ENCODE results near the gene PRDX5. TPM values are rescaled to one million over a fixed set of nuclear protein-coding genes. Genes with fewer than 3 reads are reported as not detected.

PRDX5 gene
- total RNA-seq, 1 experiment from 2014 or later: 228 TPM

DNA sequence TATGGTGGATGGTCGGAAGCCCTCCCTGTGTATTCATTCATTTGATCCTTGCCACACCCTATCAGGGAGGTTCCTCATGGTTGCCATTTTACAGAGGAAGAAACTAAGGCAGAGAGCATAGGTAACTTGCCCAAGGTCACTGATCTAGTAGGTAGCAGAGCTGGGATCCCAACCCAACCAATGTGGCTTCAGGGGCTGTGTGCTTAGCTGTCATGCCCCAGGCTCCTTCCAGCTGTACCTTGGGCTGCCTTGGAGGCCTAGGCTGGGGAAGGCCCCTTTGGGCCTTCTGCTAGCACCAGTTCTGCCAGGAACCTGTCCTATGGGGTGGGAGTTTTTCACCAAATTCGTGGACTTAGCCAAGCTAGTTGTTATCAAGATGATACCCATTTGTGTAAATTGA, 42.1 kb upstream of the PRDX5 start:
- peaks cover 5% of the 10 kb centered on the region for H3K23me2 ChIP-seq (ENCODE audit: insufficient read length, low read depth, low read length, poor library complexity, severe bottlenecking)

More for the DNA sequence above, 42.1 kb upstream of the PRDX5 start:
- Histone ChIP-seq H3K27me3 (ENCODE audit: insufficient read depth, low read length) (no peaks in the 10 kb centered on the region), H4K20me1 (ENCODE audit: control insufficient read depth, insufficient read depth, insufficient read length) (peaks cover 2% of the 10 kb centered on the region), H3K4me1 (ENCODE audit: insufficient read depth, low read length) (no peaks in the 10 kb centered on the region), H3K14ac (ENCODE audit: insufficient read depth, low read length) (no peak overlapping the region), H2BK20ac (ENCODE audit: low read depth, low read length, poor library complexity, severe bottlenecking) (no peak overlapping the region), H3K4me2 (ENCODE audit: insufficient read depth, insufficient read length, low read length) (no peak overlapping the region), H3K4ac (ENCODE audit: low read depth, low read length) (no peak overlapping the region), H3K79me2 (ENCODE audit: insufficient read depth, low read length) (no peaks in the 10 kb centered on the region), H3K9me3 (ENCODE audit: control insufficient read depth, low read depth, low read length) (no peaks in the 10 kb centered on the region), H3K18ac (ENCODE audit: insufficient read length, low read depth, low read length) (no peak overlapping the region), H2AFZ (ENCODE audit: low read length) (no peak overlapping the region), H4K91ac (ENCODE audit: insufficient read length, low read depth, low read length) (no peak overlapping the region), H4K5ac (ENCODE audit: insufficient read length, low read depth, low read length) (no peak overlapping the region), H3K79me1 (ENCODE audit: insufficient read depth, low read depth, low read length, poor library complexity, severe bottlenecking) (no peaks in the 10 kb centered on the region), H4K8ac (replicated peaks; ENCODE audit: insufficient read length, low read depth, low read length) (no peak overlapping the region), H2BK15ac (ENCODE audit: low read depth, low read length) (no peak overlapping the region), H3T11ph (ENCODE audit: low read length) (no peak overlapping the region), H3K23ac (ENCODE audit: insufficient read length, low read depth, low read length) (no peak overlapping the region), H2BK5ac (ENCODE audit: insufficient read length, low read length) (no peak overlapping the region), H2BK120ac (ENCODE audit: low read depth, low read length, poor library complexity, severe bottlenecking) (no peak overlapping the region), H3K9ac (ENCODE audit: extremely low read depth, insufficient read length, low read length) (no peak overlapping the region), H3K56ac (ENCODE audit: insufficient read length, low read depth, low read length) (no peak overlapping the region), H2AK5ac (ENCODE audit: insufficient read length, low read length) (no peak overlapping the region), H3K27ac (ENCODE audit: insufficient read length, low read depth, low read length) (no peak overlapping the region), H2BK12ac (ENCODE audit: insufficient read length, low read depth, low read length) (no peak overlapping the region)
- no peak overlapping the region for H3K4me3 Mint-ChIP-seq
- H3K36me3 Mint-ChIP-seq (ENCODE audit: insufficient read depth in 1 of 3, low read depth in 3 of 3): peaks cover 0 to 9% (median 6%) of the 10 kb centered on the region in 3 experiments; a peak in 4 of 7 replicates
- DNase-seq: no peak
- peaks cover 12 to 16% of the 10 kb centered on the region in 2 experiments for H3K4me1 Mint-ChIP-seq
- no peak overlapping the region for H3K27ac Mint-ChIP-seq
- TF ChIP-seq, protein P1, sequence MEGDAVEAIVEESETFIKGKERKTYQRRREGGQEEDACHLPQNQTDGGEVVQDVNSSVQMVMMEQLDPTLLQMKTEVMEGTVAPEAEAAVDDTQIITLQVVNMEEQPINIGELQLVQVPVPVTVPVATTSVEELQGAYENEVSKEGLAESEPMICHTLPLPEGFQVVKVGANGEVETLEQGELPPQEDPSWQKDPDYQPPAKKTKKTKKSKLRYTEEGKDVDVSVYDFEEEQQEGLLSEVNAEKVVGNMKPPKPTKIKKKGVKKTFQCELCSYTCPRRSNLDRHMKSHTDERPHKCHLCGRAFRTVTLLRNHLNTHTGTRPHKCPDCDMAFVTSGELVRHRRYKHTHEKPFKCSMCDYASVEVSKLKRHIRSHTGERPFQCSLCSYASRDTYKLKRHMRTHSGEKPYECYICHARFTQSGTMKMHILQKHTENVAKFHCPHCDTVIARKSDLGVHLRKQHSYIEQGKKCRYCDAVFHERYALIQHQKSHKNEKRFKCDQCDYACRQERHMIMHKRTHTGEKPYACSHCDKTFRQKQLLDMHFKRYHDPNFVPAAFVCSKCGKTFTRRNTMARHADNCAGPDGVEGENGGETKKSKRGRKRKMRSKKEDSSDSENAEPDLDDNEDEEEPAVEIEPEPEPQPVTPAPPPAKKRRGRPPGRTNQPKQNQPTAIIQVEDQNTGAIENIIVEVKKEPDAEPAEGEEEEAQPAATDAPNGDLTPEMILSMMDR (conservative IDR thresholded peaks at IDR 0.05): no peak
- WGBS (ENCODE audit: extremely low coverage, insufficient read length, low lambda C conversion rate): no CpG with 5 or more reads among the region's 2 CpGs
- no peaks in the 10 kb centered on the region for H3K9me3 Mint-ChIP-seq
- no peaks in the 10 kb centered on the region; the same call in none of the 2 replicates for H3K27me3 Mint-ChIP-seq (ENCODE audit: low read depth)
